H1 (cell line): ENCODE measurements around the gene ATG9B. TPM values are rescaled to one million over a fixed set of nuclear protein-coding genes. Genes with fewer than 3 reads are reported as not detected.
"Not testable (repeated sequence)": the region's sequence is repeated elsewhere in the genome, so short reads cannot be mapped to it uniquely, and the experiment has no call there.

Experiments
- CTCF ChIA-PET: fragments of 300-600 bp; sonication (Branson Sonifier 250); formaldehyde crosslinking; loops from one replicate; lab custom pipeline; 2021; ENCODE audit not compliant: partially characterized antibody; lab: Charles Lee
- POLR2A ChIA-PET: fragments of 300-600 bp; sonication (Branson Sonifier 250); formaldehyde crosslinking; loops from one replicate; lab custom pipeline; 2021; ENCODE audit warnings: inconsistent platforms; ENCODE audit not compliant: partially characterized antibody; lab: Charles Lee
- DNase-seq, 2 experiments: peaks; one replicate each; pipeline versions ENCODE4 v3.0.0 to v3.0.0-alpha.2; 2010 to 2022; ENCODE audit warnings: low spot score in 2 of 2, low read depth in 1 of 2, mixed read lengths in 1 of 2
- FAIRE-seq: peaks from 2 replicates; lab custom pipeline; 2011; peaks lifted over from hg19 to GRCh38; lab: Jason Lieb, UNC
- H2AFZ ChIP-seq: 2 replicates; pipeline ENCODE4 v1.8.1; 2012; ENCODE audit warnings: low read length, inconsistent platforms
- H2AK5ac ChIP-seq: 2 replicates; pipeline ENCODE4 v1.6.1; 2013; ENCODE audit warnings: low read depth, low read length
- H2BK120ac ChIP-seq: replicated peaks from 2 replicates; pipeline ENCODE3; 2013; ENCODE audit warnings: low read depth, low read length, inconsistent platforms
- H2BK12ac ChIP-seq: 2 replicates; pipeline ENCODE4 v1.6.1; 2013; ENCODE audit warnings: low read depth, low read length
- H2BK15ac ChIP-seq: 2 replicates; pipeline ENCODE4 v1.6.1; 2013; ENCODE audit warnings: low read length
- H2BK20ac ChIP-seq: 2 replicates; pipeline ENCODE4 v1.6.1; 2013; ENCODE audit warnings: low read length
- H2BK5ac ChIP-seq: 2 replicates; pipeline ENCODE4 v1.6.1; 2013; ENCODE audit warnings: low read depth, low read length
- H3K14ac ChIP-seq: 2 replicates; pipeline ENCODE4 v1.6.1; 2013; ENCODE audit warnings: inconsistent platforms; ENCODE audit not compliant: insufficient read length
- H3K18ac ChIP-seq: 2 replicates; pipeline ENCODE4 v1.6.1; 2013; ENCODE audit warnings: low read length; ENCODE audit errors: extremely low read depth
- H3K23ac ChIP-seq: 2 replicates; pipeline ENCODE4 v1.6.1; 2013; ENCODE audit warnings: inconsistent platforms; ENCODE audit not compliant: insufficient read length
- H3K23me2 ChIP-seq: 2 replicates; pipeline ENCODE4 v1.6.1; 2013; ENCODE audit warnings: low read depth, low read length
- H3K27ac ChIP-seq: 2 replicates; pipeline ENCODE4 v1.6.1; 2011; ENCODE audit warnings: low read depth, low read length, inconsistent platforms
- H3K27me3 ChIP-seq, 4 experiments: replicated peaks in 1 of 4; 1 replicate in 1 of 4; 2 replicates in 3 of 4; pipeline versions ENCODE4 v1.6.1 to v1.8.1; 2011 to 2013; ENCODE audit warnings: low read length in 3 of 4, mild to moderate bottlenecking in 3 of 4, inconsistent platforms in 2 of 4, mixed read lengths in 2 of 4, moderate library complexity in 1 of 4; ENCODE audit not compliant: control insufficient read depth in 3 of 4, insufficient read depth in 3 of 4; ENCODE audit errors: extremely low read depth in 1 of 4
- H3K36me3 ChIP-seq, 4 experiments: 2 replicates each; pipeline versions ENCODE4 v1.6.1 to v1.8.1; 2011 to 2013; ENCODE audit warnings: mild to moderate bottlenecking in 4 of 4, low read length in 3 of 4, moderate library complexity in 2 of 4, control low read depth in 1 of 4, inconsistent platforms in 1 of 4; ENCODE audit not compliant: insufficient read depth in 4 of 4, control insufficient read depth in 2 of 4
- H3K4ac ChIP-seq: replicated peaks from 2 replicates; pipeline ENCODE3; 2013; ENCODE audit warnings: low read length, low read depth, mixed read lengths, inconsistent platforms; ENCODE audit not compliant: insufficient read length
- H3K4me1 ChIP-seq, 4 experiments: replicated peaks in 1 of 4; 1 replicate in 1 of 4; 2 replicates in 3 of 4; pipeline versions ENCODE4 v1.6.1 to v1.8.1; 2011 to 2013; ENCODE audit warnings: low read length in 3 of 4, inconsistent platforms in 2 of 4, mixed read lengths in 1 of 4; ENCODE audit not compliant: insufficient read depth in 4 of 4, control insufficient read depth in 3 of 4
- H3K4me2 ChIP-seq, 2 experiments: 2 replicates each; pipeline versions ENCODE4 v1.6.1 to v1.8.1; 2011 to 2013; ENCODE audit warnings: low read depth in 2 of 2, low read length in 2 of 2, control low read depth in 1 of 2, inconsistent platforms in 1 of 2, mild to moderate bottlenecking in 1 of 2; ENCODE audit not compliant: insufficient read depth in 1 of 2
- H3K4me3 ChIP-seq, 4 experiments: fragments of 200-600, 300-600 bp in 1 of 4; sonication (generic), shearing (Covaris generic), sonication (Bioruptor Twin) in 1 of 4; 2 replicates each; pipeline versions ENCODE4 v1.5.1 to v1.8.1; 2011 to 2016; ENCODE audit warnings: low read length in 4 of 4, low read depth in 3 of 4, control low read depth in 2 of 4, inconsistent platforms in 2 of 4, mild to moderate bottlenecking in 2 of 4, mixed read lengths in 1 of 4, moderate library complexity in 1 of 4; ENCODE audit not compliant: insufficient read depth in 2 of 4; ENCODE audit errors: extremely low read depth in 1 of 4
- H3K56ac ChIP-seq: replicated peaks from 2 replicates; pipeline ENCODE3; 2013; ENCODE audit warnings: low read depth, mild to moderate bottlenecking, mixed read lengths, low read length, inconsistent platforms; ENCODE audit not compliant: insufficient read length
- H3K79me1 ChIP-seq: 2 replicates; pipeline ENCODE4 v1.6.1; 2013; ENCODE audit warnings: low read depth, low read length, control low read depth
- H3K79me2 ChIP-seq, 2 experiments: 2 replicates each; pipeline versions ENCODE4 v1.6.1 to v1.8.1; 2012 to 2013; ENCODE audit warnings: low read length in 2 of 2, mild to moderate bottlenecking in 2 of 2, inconsistent platforms in 1 of 2; ENCODE audit not compliant: insufficient read depth in 2 of 2, control insufficient read depth in 1 of 2
- H3K9ac ChIP-seq, 4 experiments: replicated peaks in 1 of 4; 1 replicate in 1 of 4; 2 replicates in 3 of 4; pipeline versions ENCODE4 v1.6.1 to v1.8.1; 2011 to 2013; ENCODE audit warnings: low read depth in 3 of 4, low read length in 3 of 4, control low read depth in 2 of 4, mild to moderate bottlenecking in 2 of 4, moderate library complexity in 2 of 4, inconsistent platforms in 1 of 4; ENCODE audit errors: extremely low read depth in 1 of 4
- H3K9me3 ChIP-seq, 2 experiments: 2 replicates each; pipeline versions ENCODE4 v1.6.1 to v1.8.1; 2012 to 2013; ENCODE audit warnings: mild to moderate bottlenecking in 2 of 2, moderate library complexity in 2 of 2, control low read depth in 1 of 2, inconsistent platforms in 1 of 2, low read depth in 1 of 2, low read length in 1 of 2, mixed read lengths in 1 of 2; ENCODE audit not compliant: insufficient read depth in 2 of 2
- H4K20me1 ChIP-seq, 2 experiments: replicated peaks in 1 of 2; 2 replicates each; pipeline versions ENCODE3 to v1.8.1; 2011 to 2013; ENCODE audit warnings: inconsistent platforms in 2 of 2, low read length in 2 of 2, mild to moderate bottlenecking in 1 of 2; ENCODE audit not compliant: insufficient read depth in 2 of 2, control insufficient read depth in 1 of 2
- H4K5ac ChIP-seq: 2 replicates; pipeline ENCODE4 v1.6.1; 2013; ENCODE audit warnings: low read length, low read depth, mixed read lengths, inconsistent platforms; ENCODE audit not compliant: insufficient read length
- H4K8ac ChIP-seq: 2 replicates; pipeline ENCODE4 v1.8.0; 2013; ENCODE audit warnings: mild to moderate bottlenecking, moderate library complexity, low read length, inconsistent platforms; ENCODE audit not compliant: insufficient read depth; ENCODE audit errors: extremely low read depth
- H4K91ac ChIP-seq: replicated peaks from 2 replicates; pipeline ENCODE3; 2013; ENCODE audit warnings: low read length, mixed read lengths, inconsistent platforms; ENCODE audit not compliant: insufficient read length
- EZH2 ChIP-seq: fragments of 200-600 bp; sonication (generic); IDR thresholded peaks from 2 replicates; pipeline ENCODE4 v1.7.1; 2012; ENCODE audit warnings: low read depth, mild to moderate bottlenecking, moderate library complexity, low read length, inconsistent platforms; ENCODE audit not compliant: severe bottlenecking
- FOSL1 ChIP-seq: IDR thresholded peaks from 2 replicates; pipeline ENCODE4 v1.6.1; 2011; ENCODE audit warnings: mild to moderate bottlenecking, low read depth, low read length, moderate library complexity; ENCODE audit not compliant: insufficient read depth
- HDAC6 ChIP-seq: IDR thresholded peaks from one replicate; pipeline ENCODE4 v1.7.1; 2012; ENCODE audit warnings: low read depth, mild to moderate bottlenecking, inconsistent platforms, low read length, moderate library complexity
- MAFK ChIP-seq: IDR thresholded peaks from 2 replicates; pipeline ENCODE4 v1.6.1; 2012; ENCODE audit warnings: low read depth, mild to moderate bottlenecking, improper control_type of control experiment, low read length
- TBP ChIP-seq: IDR thresholded peaks from 2 replicates; pipeline ENCODE4 v1.6.1; 2011; ENCODE audit warnings: low read depth, low read length, improper control_type of control experiment
- WGBS, 2 experiments: shearing (Covaris generic) in 1 of 2; methylation state at CpG; one replicate each; pipeline versions ENCODE4 v1.1.6 to v1.1.7; 2013 to 2015; ENCODE audit warnings: low lambda C conversion rate in 2 of 2, mixed read lengths in 2 of 2, inconsistent platforms in 1 of 2, low coverage in 1 of 2, missing lambda C conversion rate in 1 of 2; ENCODE audit not compliant: insufficient replicate concordance in 2 of 2, insufficient coverage in 1 of 2, insufficient read length in 1 of 2; ENCODE audit errors: extremely low coverage in 1 of 2, missing lambda C conversion rate in 1 of 2; 5-methylcytosine and 5-hydroxymethylcytosine counted together
- polyA plus RNA-seq, 7 experiments: library from polyadenylated mRNA; depleted of rRNA in 3 of 7; stranded (reverse) in 5 of 7; unstranded in 2 of 7; fragments of >200 nt in 5 of 7; fragments of 200-250 nt in 2 of 7; gene quantifications; 1 replicate in 5 of 7; 2 replicates in 1 of 7; 4 replicates in 1 of 7; pipeline versions ENCODE4 v1.2.1 to v1.2.3, GENCODE V29; 2011 to 2013; ENCODE audit warnings: missing spikeins in 2 of 7, mixed read lengths in 2 of 7
- total RNA-seq: library from RNA; stranded (reverse); fragmentation: NEBNext Ultra II Directional; extraction: Animal tissue kit (Norgen Biotek cat#: 25700); gene quantifications from 2 replicates; pipeline ENCODE4 v1.2.1, GENCODE V29; 2021
- TF ChIP-seq, protein P1 (sequence below): IDR thresholded peaks from 2 replicates; pipeline ENCODE4 v1.6.1; 2012; ENCODE audit warnings: inconsistent platforms

ATG9B gene
- total and polyA plus RNA-seq, 2 of the 8 experiments (the other 6 are each of a cell fraction or from before 2014, with no cell fraction given) = 1.4 to 2.3 TPM

DNA sequence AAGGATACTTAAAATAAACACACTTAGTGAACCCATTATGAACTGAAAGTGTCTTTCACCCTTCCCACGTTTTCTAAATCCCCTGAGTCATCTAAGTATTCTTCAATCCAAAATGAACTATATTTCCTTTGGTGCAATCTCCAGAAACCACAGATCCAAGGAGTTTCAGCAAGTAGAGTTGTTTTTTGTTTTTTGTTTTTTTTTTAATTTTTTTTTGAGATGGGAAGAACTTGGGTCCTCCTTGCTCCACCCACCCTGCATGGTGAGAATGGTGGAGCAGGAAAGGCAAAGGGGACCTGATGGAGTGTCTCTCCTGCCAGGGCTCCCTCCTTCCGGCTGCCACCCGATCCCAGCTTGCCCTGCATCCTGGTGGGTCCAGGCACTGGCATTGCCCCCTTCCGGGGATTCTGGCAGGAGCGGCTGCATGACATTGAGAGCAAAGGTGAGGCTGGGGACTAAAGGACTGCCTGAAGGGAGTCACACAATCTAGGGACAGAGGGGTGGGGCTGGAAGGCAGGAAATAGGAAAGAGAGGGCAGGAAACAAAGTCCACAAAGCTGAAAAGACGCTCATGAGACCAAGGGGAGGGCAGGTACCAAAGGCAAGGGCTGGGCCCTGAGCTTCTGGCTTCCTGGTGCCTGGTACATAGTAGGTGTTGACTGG is 12.1 kb downstream of the ATG9B start (continued):
- TF ChIP-seq EZH2 (no peak), FOSL1 (no peak), TBP (no peak), MAFK (no peak), HDAC6 (no peak)
- TF ChIP-seq, protein P1, sequence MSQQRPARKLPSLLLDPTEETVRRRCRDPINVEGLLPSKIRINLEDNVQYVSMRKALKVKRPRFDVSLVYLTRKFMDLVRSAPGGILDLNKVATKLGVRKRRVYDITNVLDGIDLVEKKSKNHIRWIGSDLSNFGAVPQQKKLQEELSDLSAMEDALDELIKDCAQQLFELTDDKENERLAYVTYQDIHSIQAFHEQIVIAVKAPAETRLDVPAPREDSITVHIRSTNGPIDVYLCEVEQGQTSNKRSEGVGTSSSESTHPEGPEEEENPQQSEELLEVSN = no peak

GRCh38 chr7:151011616-151012015 is 12.7 kb downstream of the ATG9B start:
- H4K8ac ChIP-seq, H4K91ac ChIP-seq, H3K27me3 ChIP-seq, H2BK5ac ChIP-seq, H3K4me2 ChIP-seq, H2AFZ ChIP-seq, H3K4me3 ChIP-seq, H2BK120ac ChIP-seq, H4K20me1 ChIP-seq, H3K4ac ChIP-seq, H3K27ac ChIP-seq, H3K18ac ChIP-seq, H3K9me3 ChIP-seq, H3K14ac ChIP-seq, H3K79me2 ChIP-seq, H3K23ac ChIP-seq, H3K9ac ChIP-seq, H3K79me1 ChIP-seq, H2AK5ac ChIP-seq, H2BK15ac ChIP-seq, FAIRE-seq, H3K36me3 ChIP-seq, H2BK12ac ChIP-seq, H3K23me2 ChIP-seq, H2BK20ac ChIP-seq, H3K56ac ChIP-seq, H4K5ac ChIP-seq, DNase-seq: not testable (repeated sequence)
- ChIA-PET CTCF (interaction anchor here (0.8 to 11.5 kb wide), 26 partner anchors 10 to 622 kb away, joined by 3 to 142 read pairs (median 7); partner anchors contain the start of genes ABCB8, ATG9B, CDK5 and NOS3), POLR2A (interaction anchor here (0.6 to 2.5 kb wide), 4 partner anchors 10 to 46 kb away, joined by 3 to 9 read pairs (median 6); no protein-coding TSS in a partner anchor)
- peaks cover 0 to 31% (median 24%) of the 10 kb centered on the region in 4 experiments; a peak in 6 of 7 replicates for H3K4me1 ChIP-seq
- WGBS, 2 experiments = 82% methylated on average over 12 of the region's 12 CpGs; no CpG with 5 or more reads in 1 of the 2 experiments
